ENCODE measurements around the gene CENPP.

Gene CENPP

GRCh38 chr9:92313624-92314012, 12.1 kb upstream of the CENPP start:
- no peak for DNase-seq

- DNase-seq, result no peak
Observed at GRCh38 chr9:92315456-92315855, 10.3 kb upstream of the CENPP start.

GRCh38 chr9:92324431-92324830, 1.3 kb upstream of the CENPP start:
- peak in 2 of 3 donors; percentile 11 to 16 for DNase-seq

- no peak for DNase-seq
Observed at GRCh38 chr9:92324889-92325268, 874 bp upstream of the CENPP start.

GRCh38 chr9:92325991-92326500, 293 bp downstream of the CENPP start:
- DNase-seq, result peak; percentile 48 to 60 (median 51)

GRCh38 chr9:92327283-92327850, 1.6 kb downstream of the CENPP start:
- DNase-seq, result no peak

- DNase-seq, result peak; percentile 13 to 25 (median 20)
Observed at GRCh38 chr9:92328225-92328624, 2.5 kb downstream of the CENPP start.

- no peak for DNase-seq
Observed at GRCh38 chr9:92332577-92333281, 7.0 kb downstream of the CENPP start.

GRCh38 chr9:92333282-92333634, 7.5 kb downstream of the CENPP start:
- DNase-seq, result no peak

- DNase-seq, result no peak
Observed at GRCh38 chr9:92341578-92341977, 15.8 kb downstream of the CENPP start.

- DNase-seq, result peak in 1 of 3 donors; percentile 37
Observed at GRCh38 chr9:92342825-92343488, 17.2 kb downstream of the CENPP start.

GRCh38 chr9:92345582-92345981, 19.8 kb downstream of the CENPP start:
- no peak for DNase-seq

GRCh38 chr9:92349771-92350739, 24.3 kb downstream of the CENPP start:
- DNase-seq, result no peak

- DNase-seq, result no peak
Observed at GRCh38 chr9:92350740-92351133, 25.0 kb downstream of the CENPP start.

GRCh38 chr9:92353051-92353450, 27.3 kb downstream of the CENPP start:
- peak; percentile 55 to 67 (median 62) for DNase-seq

- DNase-seq, result peak; percentile 13 to 23 (median 20)
Observed at GRCh38 chr9:92359394-92359995, 33.7 kb downstream of the CENPP start.

- peak in 2 of 3 donors; percentile 3 to 26 for DNase-seq
Observed at GRCh38 chr9:92360083-92360482, 34.3 kb downstream of the CENPP start.

- no peak for DNase-seq
Observed at GRCh38 chr9:92369075-92369474, 43.3 kb downstream of the CENPP start.

- no peak for DNase-seq
Observed at GRCh38 chr9:92373167-92373566, 47.4 kb downstream of the CENPP start.

GRCh38 chr9:92377876-92378275, 52.1 kb downstream of the CENPP start:
- no peak for DNase-seq

- no peak for DNase-seq
Observed at GRCh38 chr9:92378865-92379560, 53.3 kb downstream of the CENPP start.

- DNase-seq, result no peak
Observed at GRCh38 chr9:92380603-92381002, 54.9 kb downstream of the CENPP start.
